ENCODE results near the gene EIF4EBP2.

The EIF4EBP2 gene

GRCh38 chr10:70379581-70380176, 24.3 kb upstream of the EIF4EBP2 start:
- DNase-seq = peak; percentile 42

- no peak for DNase-seq
Observed at GRCh38 chr10:70380350-70381135, 23.4 kb upstream of the EIF4EBP2 start.

GRCh38 chr10:70381471-70382421, 22.2 kb upstream of the EIF4EBP2 start:
- peak; percentile 21 for DNase-seq

- peak; percentile 6 for DNase-seq
Observed at GRCh38 chr10:70391654-70392053, 12.3 kb upstream of the EIF4EBP2 start.

GRCh38 chr10:70396140-70396539, 7.8 kb upstream of the EIF4EBP2 start:
- DNase-seq = no peak

- DNase-seq = no peak
Observed at GRCh38 chr10:70399177-70399576, 4.8 kb upstream of the EIF4EBP2 start.

GRCh38 chr10:70403483-70404035, 386 bp upstream of the EIF4EBP2 start:
- no peak for DNase-seq

GRCh38 chr10:70404787-70405036, 767 bp downstream of the EIF4EBP2 start:
- DNase-seq = peak; percentile 46

- peak; percentile 85 for DNase-seq
Observed at GRCh38 chr10:70405037-70405824, 1.3 kb downstream of the EIF4EBP2 start.

- no peak for DNase-seq
Observed at GRCh38 chr10:70409772-70410171, 5.8 kb downstream of the EIF4EBP2 start.

- no peak for DNase-seq
Observed at GRCh38 chr10:70410608-70411007, 6.7 kb downstream of the EIF4EBP2 start.

GRCh38 chr10:70412356-70412755, 8.4 kb downstream of the EIF4EBP2 start:
- DNase-seq = no peak

- no peak for DNase-seq
Observed at GRCh38 chr10:70417568-70417967, 13.6 kb downstream of the EIF4EBP2 start.

- no peak for DNase-seq
Observed at GRCh38 chr10:70418229-70418628, 14.3 kb downstream of the EIF4EBP2 start.

- no peak for DNase-seq
Observed at GRCh38 chr10:70418713-70419112, 14.8 kb downstream of the EIF4EBP2 start.

GRCh38 chr10:70424320-70424719, 20.4 kb downstream of the EIF4EBP2 start:
- DNase-seq = no peak

- DNase-seq = no peak
Observed at GRCh38 chr10:70425096-70425495, 21.2 kb downstream of the EIF4EBP2 start.

- no peak for DNase-seq
Observed at GRCh38 chr10:70426823-70427222, 22.9 kb downstream of the EIF4EBP2 start.

GRCh38 chr10:70430493-70431445, 26.8 kb downstream of the EIF4EBP2 start:
- DNase-seq = peak; percentile 72

- no peak for DNase-seq
Observed at GRCh38 chr10:70432101-70432500, 28.2 kb downstream of the EIF4EBP2 start.

GRCh38 chr10:70432561-70433263, 28.8 kb downstream of the EIF4EBP2 start:
- DNase-seq = no peak

Data from suppressor macrophage treated with lipopolysaccharide for 4 hours (primary cell).